AG04450 (cell line): ENCODE data around the gene CREB5. TPM values are rescaled to one million over a fixed set of nuclear protein-coding genes. Genes with fewer than 3 reads are reported as not detected.

Source experiments
- CTCF ChIA-PET: fragments of 300-600, 350-600 bp; formaldehyde crosslinking; extraction: SDS; loops from one replicate; lab custom pipeline; 2022; ENCODE audit warnings: antibody characterized with exemption, inconsistent platforms; lab: Charles Lee
- POLR2A ChIA-PET: fragments of 350-600 bp; formaldehyde crosslinking; extraction: SDS; loops from one replicate; lab custom pipeline; 2021; ENCODE audit warnings: antibody characterized with exemption, inconsistent platforms; lab: Yijun Ruan, JAX
- DNase-seq: peaks from one replicate; pipeline ENCODE4 v3.0.0-alpha.2; 2011; ENCODE audit warnings: low read depth, low spot score
- H3K27ac ChIP-seq: one replicate; pipeline ENCODE4 v1.5.1; 2012; ENCODE audit warnings: low read depth, low read length, control low read depth
- H3K27me3 ChIP-seq: one replicate; pipeline ENCODE4 v1.6.0; 2012; ENCODE audit warnings: low read length; ENCODE audit not compliant: control insufficient read depth, insufficient read depth
- H3K4me3 ChIP-seq: 2 replicates; pipeline ENCODE4 v1.5.1; 2011; ENCODE audit warnings: mild to moderate bottlenecking, low read depth, low read length, control low read depth
- H3K9me3 ChIP-seq: 2 replicates; pipeline ENCODE4 v1.5.1; 2012; ENCODE audit warnings: low read length; ENCODE audit not compliant: control insufficient read depth, insufficient read depth
- CTCF ChIP-seq: IDR thresholded peaks from 2 replicates; pipeline ENCODE4 v1.5.1; 2011; ENCODE audit warnings: low read depth, low read length, control low read depth, inconsistent platforms
- polyA plus RNA-seq: library from polyadenylated mRNA; depleted of rRNA; stranded (reverse); fragments of >200 nt; gene quantifications from 2 replicates; pipeline ENCODE4 v1.2.3, GENCODE V29; 2011

Gene CREB5
- polyA plus RNA-seq, 1 experiment, result 22.1 TPM

GRCh38 chr7:28446131-28446530 is 33.8 kb downstream of the CREB5 start:
- CTCF ChIA-PET, result no interaction called here

GRCh38 chr7:28447071-28447470 is 34.8 kb downstream of the CREB5 start:
- H3K9me3 ChIP-seq, result no peaks in the 10 kb centered on the region
- ChIA-PET POLR2A (no interaction called here), CTCF (no interaction called here)
- H3K27me3 ChIP-seq, result peaks cover 4% of the 10 kb centered on the region
- no peak for TF ChIP-seq CTCF
- DNase-seq, result no peak
- no peak overlapping the region for H3K4me3 ChIP-seq
- no peak overlapping the region for H3K27ac ChIP-seq

More at GRCh38 chr7:28446131-28446530, 33.8 kb downstream of the CREB5 start:
- Histone ChIP-seq H3K27me3 (peaks cover 3% of the 10 kb centered on the region), H3K4me3 (no peak overlapping the region), H3K9me3 (no peaks in the 10 kb centered on the region), H3K27ac (no peak overlapping the region)
- POLR2A ChIA-PET, result no interaction called here
- no peak for DNase-seq
- no peak for TF ChIP-seq CTCF

GRCh38 chr7:28448708-28449107 is 36.4 kb downstream of the CREB5 start:
- POLR2A ChIA-PET, result no interaction called here

GRCh38 chr7:28452681-28453080 is 40.4 kb downstream of the CREB5 start:
- POLR2A ChIA-PET, result no interaction called here
- Histone ChIP-seq H3K4me3 (no peak overlapping the region), H3K27me3 (peaks cover 4% of the 10 kb centered on the region), H3K9me3 (no peaks in the 10 kb centered on the region), H3K27ac (no peak overlapping the region)
- TF ChIP-seq CTCF, result no peak
- no peak for DNase-seq
- CTCF ChIA-PET, result no interaction called here

More at GRCh38 chr7:28448708-28449107, 36.4 kb downstream of the CREB5 start:
- H3K4me3 ChIP-seq, result no peak overlapping the region
- H3K27ac ChIP-seq, result no peak overlapping the region
- CTCF ChIA-PET, result no interaction called here
- H3K27me3 ChIP-seq, result peaks cover 4% of the 10 kb centered on the region
- no peak for DNase-seq
- no peak for TF ChIP-seq CTCF
- H3K9me3 ChIP-seq, result no peaks in the 10 kb centered on the region

GRCh38 chr7:28455486-28455885 is 43.2 kb downstream of the CREB5 start:
- DNase-seq, result no peak
- TF ChIP-seq CTCF, result no peak
- H3K9me3 ChIP-seq, result no peaks in the 10 kb centered on the region
- POLR2A ChIA-PET, result no interaction called here
- H3K27ac ChIP-seq, result peak overlapping the region; percentile 33
- peaks cover 2% of the 10 kb centered on the region for H3K27me3 ChIP-seq
- CTCF ChIA-PET, result no interaction called here
- H3K4me3 ChIP-seq, result no peak overlapping the region
